Activated T-cell treated with anti-CD3 and anti-CD28 coated beads, Interleukin-2, amount 50 U/mL, for 48 hours (primary cell): ENCODE measurements around the gene SLC22A1.
"Not testable (repeated sequence)": the region's sequence is repeated elsewhere in the genome, so short reads cannot be mapped to it uniquely, and the experiment has no call there.

Experiments used
- DNase-seq, 2 experiments: peaks; one replicate each; pipeline ENCODE4 v3.0.0-alpha.2; 2020

SLC22A1 gene

GRCh38 chr6:160140493-160140892 lies 18.9 kb downstream of the SLC22A1 start:
- DNase-seq = not testable (repeated sequence)

- no peak for DNase-seq
Observed at GRCh38 chr6:160141001-160141726, 19.5 kb downstream of the SLC22A1 start.

DNA sequence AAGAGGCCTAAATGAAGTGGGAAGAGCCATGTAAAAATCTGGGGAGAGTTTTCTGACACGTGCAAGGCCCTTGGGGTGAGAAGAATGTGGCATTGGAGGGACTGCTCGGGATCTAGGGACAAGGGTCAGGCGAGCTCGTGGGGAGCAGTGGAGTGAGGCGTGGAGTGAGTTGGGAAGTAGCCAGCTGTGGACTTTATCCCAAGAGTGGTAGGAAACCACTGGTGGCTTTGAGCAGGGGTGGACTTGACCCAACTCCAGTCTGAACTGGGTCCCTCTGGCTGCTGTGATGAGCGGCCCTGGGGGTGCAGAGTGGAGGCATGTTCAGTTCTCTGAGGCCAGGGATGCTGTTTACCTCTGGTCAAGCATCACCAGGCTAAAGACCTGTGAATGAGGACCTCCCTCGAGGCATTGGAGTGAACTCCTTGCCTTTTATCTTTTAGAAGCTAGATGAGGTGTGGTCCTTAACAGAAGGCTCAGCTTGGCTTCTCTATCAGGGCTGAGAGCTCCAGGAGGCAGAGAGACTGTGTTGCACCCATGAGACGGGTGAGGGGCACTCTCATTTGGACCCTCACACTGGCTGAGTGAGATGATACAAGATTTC lies 20.6 kb downstream of the SLC22A1 start:
- no peak for DNase-seq

GRCh38 chr6:160146454-160147145 lies 25.0 kb downstream of the SLC22A1 start:
- DNase-seq = no peak

DNA sequence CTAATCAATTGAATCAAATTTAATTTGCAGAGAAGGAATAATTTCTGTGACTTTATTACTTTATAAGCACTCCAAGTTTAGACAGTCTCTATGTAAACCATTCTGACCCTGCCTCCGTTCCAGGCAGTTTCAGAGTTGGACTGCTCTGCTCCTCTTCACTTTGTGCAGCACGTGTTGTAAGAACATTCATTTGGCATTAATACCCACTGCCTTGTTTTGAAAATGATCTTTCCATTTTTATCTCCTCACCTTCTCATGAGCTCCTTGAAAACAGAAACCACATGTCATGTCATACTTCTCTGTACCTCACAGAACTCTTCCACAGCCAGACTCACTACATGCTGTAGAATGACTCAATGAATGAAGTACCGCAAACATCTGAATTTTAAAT lies 25.5 kb downstream of the SLC22A1 start:
- DNase-seq = no peak

DNA sequence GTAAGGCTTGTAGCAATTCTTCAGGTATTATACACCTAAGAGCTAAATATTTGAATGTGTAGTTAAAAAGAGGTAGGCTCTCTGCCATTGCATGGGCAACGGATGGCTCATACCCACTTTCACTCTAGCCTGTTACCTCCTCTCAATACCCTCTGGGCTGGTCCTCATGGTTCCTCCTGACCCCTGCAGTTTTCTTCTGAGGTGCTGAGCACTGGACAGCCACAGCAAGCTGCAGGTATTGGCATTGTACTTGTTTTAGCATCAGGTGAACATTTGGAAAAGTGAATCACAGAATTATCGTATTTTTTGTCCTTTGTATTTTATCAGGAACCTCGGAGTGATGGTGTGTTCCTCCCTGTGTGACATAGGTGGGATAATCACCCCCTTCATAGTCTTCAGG lies 32.9 kb downstream of the SLC22A1 start:
- DNase-seq = no peak

- no peak for DNase-seq
Observed at GRCh38 chr6:160156842-160157241, 35.2 kb downstream of the SLC22A1 start.

- DNase-seq = no peak
Observed at GRCh38 chr6:160160450-160160849, 38.8 kb downstream of the SLC22A1 start.

GRCh38 chr6:160160929-160161646 lies 39.5 kb downstream of the SLC22A1 start:
- DNase-seq = no peak

DNA sequence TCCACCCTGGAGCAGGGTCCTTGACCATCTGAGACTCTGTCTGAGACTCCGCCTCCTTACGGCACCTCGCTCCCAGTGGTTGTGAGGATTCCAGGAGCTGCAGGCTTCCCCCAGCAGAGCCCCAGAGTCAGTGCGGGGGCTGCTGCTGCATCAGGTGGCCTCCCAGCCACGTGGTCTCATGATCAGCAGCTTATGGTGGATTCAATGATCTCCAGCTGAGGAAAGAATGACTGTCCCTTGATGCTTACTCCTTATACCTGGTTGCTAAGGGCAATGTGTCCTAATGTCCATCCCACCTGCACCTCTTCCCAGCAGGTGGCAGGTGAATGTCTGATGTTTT lies 40.0 kb downstream of the SLC22A1 start:
- no peak for DNase-seq

DNA sequence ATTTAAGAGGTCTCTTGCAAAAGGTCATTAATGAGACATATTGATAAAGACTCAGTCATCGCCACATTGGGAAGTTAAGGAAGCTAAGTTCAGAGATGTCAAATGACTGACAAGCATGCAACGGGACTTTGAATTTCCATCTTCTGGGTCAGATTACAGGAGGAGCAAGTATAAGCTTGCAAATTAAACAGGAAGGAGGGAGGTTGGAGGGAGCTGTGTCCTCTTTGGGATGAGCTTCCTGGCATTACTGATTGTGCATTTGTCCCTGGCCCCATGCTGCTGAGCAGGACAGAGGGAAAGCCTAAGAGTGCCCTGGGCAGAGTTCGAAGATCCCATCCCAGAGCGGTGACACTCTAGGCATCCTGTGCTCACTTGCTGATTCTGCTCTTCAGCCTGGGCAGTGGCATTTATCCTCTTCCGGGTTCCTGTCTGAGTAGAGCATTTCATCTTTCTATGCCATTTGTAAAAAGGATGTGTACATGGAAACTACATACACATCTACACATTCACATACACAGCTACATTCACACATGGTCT lies 40.5 kb downstream of the SLC22A1 start:
- DNase-seq = no peak

DNA sequence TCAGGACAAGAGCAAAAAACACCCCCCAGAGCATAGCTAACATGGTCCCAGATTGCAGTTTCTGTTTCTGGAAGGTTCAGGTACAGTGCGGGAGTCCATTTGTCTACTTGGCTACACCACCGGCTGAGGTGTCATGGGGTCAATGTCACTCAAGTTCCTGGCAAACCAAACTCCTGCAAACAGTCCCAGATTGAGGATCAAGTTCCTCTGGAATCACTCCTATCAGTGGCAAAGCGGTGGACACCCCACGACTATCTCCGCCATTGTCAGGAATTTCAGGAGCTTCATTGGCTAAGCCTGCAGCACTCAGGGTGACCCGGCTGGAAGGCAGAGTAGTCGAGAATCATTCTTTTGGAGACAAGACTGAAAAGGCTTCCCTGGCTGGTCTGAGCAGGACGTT lies 41.8 kb downstream of the SLC22A1 start:
- DNase-seq = no peak

DNA sequence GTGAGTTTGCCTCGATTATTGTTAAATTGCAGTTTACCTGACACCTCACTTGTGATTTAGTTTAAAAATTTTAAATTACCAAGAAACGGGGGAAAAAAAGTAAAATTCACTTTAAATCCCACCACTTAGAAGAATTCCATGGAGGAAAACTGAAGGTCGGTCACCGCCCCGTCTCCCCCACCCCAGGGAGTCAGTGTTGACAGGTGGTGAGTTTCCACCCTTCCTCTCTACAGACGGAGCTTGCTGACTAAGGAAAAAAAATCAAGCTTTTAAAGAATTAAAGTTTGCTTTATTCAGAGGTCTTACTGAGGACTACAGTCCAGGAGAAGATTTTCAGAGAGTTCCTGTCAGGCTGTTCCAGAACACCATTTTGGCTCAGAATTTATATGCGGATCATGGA lies 42.3 kb downstream of the SLC22A1 start:
- no peak for DNase-seq

DNA sequence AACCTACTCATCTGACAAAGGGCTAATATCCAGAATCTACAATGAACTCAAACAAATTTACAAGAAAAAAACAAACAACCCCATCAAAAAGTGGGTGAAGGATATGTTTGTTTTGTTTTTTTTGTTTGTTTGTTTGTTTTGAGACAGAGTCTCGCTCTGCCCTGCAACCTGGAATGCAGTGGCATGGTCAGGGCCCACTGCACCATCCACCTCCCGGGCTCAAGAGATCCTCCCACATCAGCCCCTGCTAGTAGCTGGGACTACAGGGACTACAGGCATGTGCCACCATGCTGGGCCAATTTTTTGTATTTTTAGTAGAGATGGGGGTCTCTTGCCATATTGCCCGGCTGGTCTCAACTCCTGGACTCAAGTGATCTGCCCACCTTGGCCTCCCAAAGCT lies 44.3 kb downstream of the SLC22A1 start:
- not testable (repeated sequence) for DNase-seq

- DNase-seq = no peak
Observed at GRCh38 chr6:160167604-160168399, 46.2 kb downstream of the SLC22A1 start.

DNA sequence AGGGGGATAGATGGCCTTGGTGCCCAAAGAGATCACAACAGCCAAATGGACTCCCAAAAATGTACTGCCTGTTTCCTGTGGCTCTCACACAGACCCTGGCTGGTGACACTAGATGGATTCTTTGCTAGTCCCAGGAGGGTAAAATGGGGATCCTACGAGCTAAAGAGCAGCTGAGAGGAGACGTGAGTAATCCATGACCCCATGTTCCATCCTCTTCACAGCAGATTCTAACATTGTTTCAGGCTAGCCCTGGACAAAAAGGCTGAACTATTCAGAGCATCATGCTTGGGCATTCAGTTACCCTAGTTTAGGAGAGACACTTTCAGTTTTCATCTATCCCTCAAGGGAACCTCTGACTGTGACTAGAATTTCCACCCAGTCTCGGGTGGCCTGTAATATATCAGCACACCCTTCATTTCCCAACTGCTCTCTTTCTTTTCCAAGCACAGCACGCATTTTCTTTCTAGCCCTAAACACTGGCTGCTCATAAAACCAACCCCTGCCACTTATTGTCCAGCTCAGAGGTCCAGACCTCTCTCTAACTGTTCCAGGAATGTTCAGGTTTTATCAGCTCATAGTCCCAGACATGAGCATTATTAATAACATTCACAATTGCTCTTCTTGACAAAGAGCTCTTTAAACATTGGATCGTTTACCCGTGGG lies 48.5 kb downstream of the SLC22A1 start:
- no peak for DNase-seq

DNA sequence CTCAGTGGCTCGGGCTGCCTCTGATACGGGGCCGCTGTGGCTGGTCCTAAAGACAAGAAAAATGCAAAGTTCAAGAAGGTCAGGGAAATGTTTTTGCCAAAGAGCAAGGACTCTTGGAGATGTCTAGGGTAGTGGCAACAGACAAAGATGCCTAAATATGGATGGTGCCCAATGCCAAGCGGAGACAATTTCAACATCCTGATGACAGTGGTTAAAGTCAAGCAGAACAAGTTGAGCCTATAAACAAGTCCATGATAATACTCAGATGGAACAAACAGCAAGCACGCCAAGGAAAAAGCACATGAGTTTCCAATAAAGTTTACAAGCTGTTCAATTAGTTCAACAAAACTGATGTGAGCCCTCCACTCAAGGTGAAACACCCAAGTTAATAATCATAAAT lies 51.1 kb downstream of the SLC22A1 start:
- DNase-seq = no peak

DNA sequence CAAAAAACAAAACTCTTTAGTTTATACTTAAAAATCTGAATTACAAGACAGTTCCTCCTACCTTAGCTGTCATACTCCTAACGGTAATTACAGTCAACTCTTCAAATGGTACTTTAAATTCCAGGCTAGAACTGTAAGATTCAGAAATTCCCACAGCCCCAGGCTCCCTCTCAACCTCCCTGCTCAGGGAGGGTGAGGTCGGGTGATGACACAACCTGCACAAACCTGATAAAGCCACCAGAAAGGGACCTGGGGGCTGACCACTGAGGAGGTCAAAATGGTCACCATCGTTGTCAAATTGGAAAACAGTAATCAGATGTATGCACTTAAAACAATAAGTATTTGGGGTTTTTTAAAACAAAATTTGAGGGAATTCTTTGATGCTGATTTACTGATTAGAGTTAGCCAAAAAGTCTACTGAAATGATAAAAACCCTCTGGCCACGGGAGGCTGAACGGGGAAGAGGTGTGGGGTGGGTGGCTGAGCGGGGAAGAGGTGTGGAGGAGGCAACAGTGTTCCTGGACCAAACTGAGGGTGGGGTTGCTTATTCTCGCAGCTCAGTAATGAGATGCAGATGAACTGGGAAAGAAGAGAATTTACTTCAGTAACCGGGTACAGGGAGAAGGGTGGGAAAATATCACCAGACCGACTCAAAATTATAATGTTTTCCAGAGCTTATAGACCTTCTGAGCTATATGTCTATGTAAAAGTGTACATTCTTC lies 52.4 kb downstream of the SLC22A1 start:
- no peak for DNase-seq

DNA sequence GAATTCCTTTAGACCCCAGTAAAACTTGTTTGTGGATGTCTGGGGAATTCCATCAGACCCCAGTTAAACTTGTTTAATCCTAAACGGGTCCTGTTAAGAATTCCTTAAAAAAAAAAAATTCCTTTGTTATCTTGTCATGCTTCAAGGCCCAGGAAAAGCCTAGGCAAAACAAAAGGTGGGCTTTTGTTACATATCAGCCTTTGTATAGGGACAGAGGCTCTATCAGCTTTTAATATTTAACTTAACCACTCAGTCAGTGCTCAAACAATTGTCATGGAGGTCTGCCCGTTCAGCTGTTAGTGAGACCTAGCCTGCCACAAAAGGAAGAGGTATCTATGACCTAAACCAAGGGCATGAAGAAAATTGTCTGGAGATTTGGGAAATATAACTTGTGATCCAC lies 53.1 kb downstream of the SLC22A1 start:
- no peak for DNase-seq

DNA sequence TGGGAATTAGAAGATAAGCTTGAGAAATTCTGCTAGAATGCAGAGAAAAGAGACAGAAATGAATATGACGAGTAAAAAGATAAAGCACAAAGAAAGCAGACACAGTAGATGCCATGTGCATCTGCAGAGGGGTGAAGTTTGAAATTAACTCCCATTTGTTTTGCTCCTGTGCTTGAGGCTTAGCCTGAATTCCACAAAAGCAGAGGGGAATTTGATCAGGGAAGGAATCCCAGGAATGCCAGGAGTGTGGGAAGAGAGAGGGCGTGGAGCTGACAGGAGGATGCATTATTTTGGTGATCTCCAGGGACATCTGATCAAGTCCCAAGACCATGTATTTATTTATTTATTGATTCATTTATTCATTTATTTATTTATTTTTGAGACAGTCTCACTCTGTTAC lies 55.6 kb downstream of the SLC22A1 start:
- DNase-seq = no peak

GRCh38 chr6:160178271-160178670 lies 56.7 kb downstream of the SLC22A1 start:
- DNase-seq = no peak
